ENCODE measurements around the gene PABPC1L.

GRCh38 chr20:44904377-44904776 is 5.5 kb upstream of the PABPC1L start:
- TF ChIP-seq, protein P1, sequence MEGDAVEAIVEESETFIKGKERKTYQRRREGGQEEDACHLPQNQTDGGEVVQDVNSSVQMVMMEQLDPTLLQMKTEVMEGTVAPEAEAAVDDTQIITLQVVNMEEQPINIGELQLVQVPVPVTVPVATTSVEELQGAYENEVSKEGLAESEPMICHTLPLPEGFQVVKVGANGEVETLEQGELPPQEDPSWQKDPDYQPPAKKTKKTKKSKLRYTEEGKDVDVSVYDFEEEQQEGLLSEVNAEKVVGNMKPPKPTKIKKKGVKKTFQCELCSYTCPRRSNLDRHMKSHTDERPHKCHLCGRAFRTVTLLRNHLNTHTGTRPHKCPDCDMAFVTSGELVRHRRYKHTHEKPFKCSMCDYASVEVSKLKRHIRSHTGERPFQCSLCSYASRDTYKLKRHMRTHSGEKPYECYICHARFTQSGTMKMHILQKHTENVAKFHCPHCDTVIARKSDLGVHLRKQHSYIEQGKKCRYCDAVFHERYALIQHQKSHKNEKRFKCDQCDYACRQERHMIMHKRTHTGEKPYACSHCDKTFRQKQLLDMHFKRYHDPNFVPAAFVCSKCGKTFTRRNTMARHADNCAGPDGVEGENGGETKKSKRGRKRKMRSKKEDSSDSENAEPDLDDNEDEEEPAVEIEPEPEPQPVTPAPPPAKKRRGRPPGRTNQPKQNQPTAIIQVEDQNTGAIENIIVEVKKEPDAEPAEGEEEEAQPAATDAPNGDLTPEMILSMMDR (conservative IDR thresholded peaks at IDR 0.05; ENCODE audit: low read depth, low read length): no peak
- no peak for TF ChIP-seq EZH2 (IDR thresholded peaks at IDR 0.05; ENCODE audit: borderline replicate concordance, low read depth, low read length, poor library complexity, severe bottlenecking)

All from A673 (cell line).